Spleen (tissue), 11 donors: ENCODE results near the gene RAMP1. TPM values are rescaled to one million over a fixed set of nuclear protein-coding genes. Genes with fewer than 3 reads are reported as not detected.

Source experiments
- DNase-seq: peaks from one replicate; pipeline ENCODE4 v3.0.0-alpha.2; 2020
- H3K27ac ChIP-seq, 8 donors: fragments of 200-600 bp; sonication (generic) in 7 of 8; 1 replicate in 4 of 8; 2 replicates in 4 of 8; pipeline versions ENCODE4 v1.5.0 to v1.8.0; 2016 to 2021; ENCODE audit warnings: inconsistent platforms in 4 of 8, mild to moderate bottlenecking in 4 of 8, moderate library complexity in 1 of 8
- H3K27me3 ChIP-seq, 7 donors: fragments of 200-600 bp; sonication (generic) in 6 of 7; replicated peaks in 1 of 7; 1 replicate in 4 of 7; 2 replicates in 3 of 7; pipeline versions ENCODE4 v1.5.0 to v1.8.0; 2016 to 2021; ENCODE audit warnings: inconsistent platforms in 3 of 7, mild to moderate bottlenecking in 1 of 7
- H3K36me3 ChIP-seq, 6 donors: fragments of 200-600 bp; sonication (generic) in 5 of 6; 1 replicate in 4 of 6; 2 replicates in 2 of 6; pipeline versions ENCODE4 v1.5.0 to v1.8.0; 2016 to 2021; ENCODE audit warnings: inconsistent platforms in 2 of 6
- H3K4me1 ChIP-seq, 6 donors: fragments of 200-600 bp; sonication (generic) in 5 of 6; 1 replicate in 3 of 6; 2 replicates in 3 of 6; pipeline versions ENCODE4 v1.5.0 to v1.8.0; 2016 to 2021; ENCODE audit warnings: inconsistent platforms in 3 of 6
- H3K4me3 ChIP-seq, 8 donors: fragments of 200-600 bp; sonication (generic) in 7 of 8; 1 replicate in 4 of 8; 2 replicates in 4 of 8; pipeline versions ENCODE4 v1.5.0 to v1.8.0; 2016 to 2021; ENCODE audit warnings: inconsistent platforms in 4 of 8, mild to moderate bottlenecking in 4 of 8, moderate library complexity in 2 of 8
- H3K9me3 ChIP-seq, 8 donors: fragments of 200-600 bp; sonication (generic) in 7 of 8; 1 replicate in 4 of 8; 2 replicates in 4 of 8; pipeline versions ENCODE4 v1.5.0 to v1.8.0; 2016 to 2021; ENCODE audit warnings: inconsistent platforms in 4 of 8
- CTCF ChIP-seq, 11 experiments: fragments of 200-600 bp in 7 of 11; fragments of 450-650 bp in 4 of 11; sonication (generic) in 4 of 11; IDR thresholded peaks in 8 of 11; conservative IDR thresholded peaks in 3 of 11; 1 replicate in 7 of 11; 2 replicates in 4 of 11; pipeline versions ENCODE4 v1.4.0 to v1.8.0; 2016 to 2021; ENCODE audit warnings: antibody characterized with exemption in 11 of 11, inconsistent platforms in 4 of 11, mild to moderate bottlenecking in 1 of 11
- POLR2A ChIP-seq, 3 donors: fragments of 450-650 bp; IDR thresholded peaks; one replicate each; pipeline ENCODE4 v1.5.1; 2017; ENCODE audit warnings: antibody characterized with exemption in 3 of 3, mild to moderate bottlenecking in 1 of 3
- POLR2AphosphoS5 ChIP-seq, 3 donors: sonication (generic); formaldehyde crosslinking; IDR thresholded peaks; one replicate each; pipeline ENCODE4 v1.5.1; 2017; ENCODE audit warnings: antibody characterized with exemption in 3 of 3
- WGBS, 5 donors: extraction: QIAGEN DNeasy Blood & Tissue Kit in 3 of 5; methylation state at CpG; one replicate each; pipeline versions ENCODE4 v1.1.5 to v1.1.7; 2013 to 2018; 5-methylcytosine and 5-hydroxymethylcytosine counted together
- intact Hi-C: fragments of 100-400 bp; cut with DNase I; formaldehyde crosslinking; loops from one replicate; pipeline ENCODE4 v1.15.0; 2023; ENCODE audit warnings: low total_unique reads
- polyA plus RNA-seq, 3 donors: library from polyadenylated mRNA; stranded (reverse); fragments of 200-250 nt; gene quantifications; one replicate each; pipeline ENCODE4 v1.2.1, GENCODE V29; 2013
- total RNA-seq, 7 donors: library from RNA; depleted of rRNA in 3 of 7; stranded (reverse); fragments of >200 nt in 3 of 7; fragmentation: NEBNext Ultra II Directional in 4 of 7; extraction: Animal tissue kit (Norgen Biotek cat#: 25700) in 4 of 7; gene quantifications; one replicate each; pipeline versions ENCODE4 v1.1.0 to v1.2.1, GENCODE V29; 2016 to 2021
- donor health status: healthy with polysubstance abuse.
- donor health status: DM: no; HTN: no; CAD: no; lungs with moderate emphysema.
- donor health status: DM: no; HTN: no; CAD: no.
- donor health status: Bipolar disorder and iron deficiency.
- donor health status: healthy.
- donor health status: DM: no; HTN: no; CAD: no.
- donor health status: DM: yes; HTN: yes; CAD: no.

Gene RAMP1
- total and polyA plus RNA-seq, 10 donors = 4.5 to 44.5 (median 9.5) TPM

GRCh38 chr2:237827421-237827987 lies 31.9 kb upstream of the RAMP1 start:
- no peaks in the 10 kb centered on the region for H3K9me3 ChIP-seq
- WGBS, 5 donors = 85 to 92% (median 91%) methylated on average over 3 of the region's 3 CpGs
- no peak for DNase-seq
- TF ChIP-seq CTCF (IDR thresholded peaks at IDR 0.05 in 8 of 11, conservative IDR thresholded peaks at IDR 0.05 in 3 of 11) = no peak
- H3K4me1 ChIP-seq = no peaks in the 10 kb centered on the region
- intact Hi-C loops = no loop called here
- no peak overlapping the region for H3K27ac ChIP-seq
- H3K36me3 ChIP-seq = no peaks in the 10 kb centered on the region
- H3K4me3 ChIP-seq = no peak overlapping the region
- H3K27me3 ChIP-seq = no peaks in the 10 kb centered on the region

GRCh38 chr2:237830522-237830921 lies 28.9 kb upstream of the RAMP1 start:
- Histone ChIP-seq H3K4me1 (no peaks in the 10 kb centered on the region), H3K9me3 (no peaks in the 10 kb centered on the region), H3K4me3 (no peak overlapping the region), H3K27me3 (no peaks in the 10 kb centered on the region), H3K27ac (no peak overlapping the region), H3K36me3 (no peaks in the 10 kb centered on the region)
- WGBS, 5 donors = 90 to 95% (median 92%) methylated on average over 2 of the region's 2 CpGs
- no peak for DNase-seq
- intact Hi-C loops = no loop called here
- TF ChIP-seq CTCF (IDR thresholded peaks at IDR 0.05 in 8 of 11, conservative IDR thresholded peaks at IDR 0.05 in 3 of 11) = no peak

- H3K27me3 ChIP-seq = no peaks in the 10 kb centered on the region
- WGBS, 5 donors = 91 to 100% (median 97%) methylated on average over 1 of the region's 1 CpG
- TF ChIP-seq POLR2A (IDR thresholded peaks at IDR 0.05) (no peak), POLR2AphosphoS5 (IDR thresholded peaks at IDR 0.05) (no peak), CTCF (IDR thresholded peaks at IDR 0.05 in 8 of 11, conservative IDR thresholded peaks at IDR 0.05 in 3 of 11) (no peak)
These were observed 25.9 kb upstream of the RAMP1 start for GRCh38 chr2:237833546-237833945.

GRCh38 chr2:237835372-237835771 lies 24.1 kb upstream of the RAMP1 start:
- WGBS, 5 donors = 64 to 92% (median 73%) methylated on average over 3 of the region's 3 CpGs
- intact Hi-C loops = no loop called here
- Histone ChIP-seq H3K36me3 (no peaks in the 10 kb centered on the region), H3K9me3 (no peaks in the 10 kb centered on the region), H3K4me1 (no peaks in the 10 kb centered on the region), H3K27me3 (no peaks in the 10 kb centered on the region), H3K27ac (no peak overlapping the region), H3K4me3 (no peak overlapping the region)
- no peak for DNase-seq
- no peak for TF ChIP-seq POLR2AphosphoS5 (IDR thresholded peaks at IDR 0.05)
- TF ChIP-seq CTCF (IDR thresholded peaks at IDR 0.05 in 8 of 11, conservative IDR thresholded peaks at IDR 0.05 in 3 of 11) = no peak
- no peak for TF ChIP-seq POLR2A (IDR thresholded peaks at IDR 0.05)

More at GRCh38 chr2:237833546-237833945, 25.9 kb upstream of the RAMP1 start:
- DNase-seq = no peak
- Histone ChIP-seq H3K9me3 (no peaks in the 10 kb centered on the region), H3K27ac (no peak overlapping the region), H3K4me1 (no peaks in the 10 kb centered on the region), H3K36me3 (no peaks in the 10 kb centered on the region), H3K4me3 (no peak overlapping the region)
- intact Hi-C loops = no loop called here
